ENCODE results near the gene SLC6A2.

DNA sequence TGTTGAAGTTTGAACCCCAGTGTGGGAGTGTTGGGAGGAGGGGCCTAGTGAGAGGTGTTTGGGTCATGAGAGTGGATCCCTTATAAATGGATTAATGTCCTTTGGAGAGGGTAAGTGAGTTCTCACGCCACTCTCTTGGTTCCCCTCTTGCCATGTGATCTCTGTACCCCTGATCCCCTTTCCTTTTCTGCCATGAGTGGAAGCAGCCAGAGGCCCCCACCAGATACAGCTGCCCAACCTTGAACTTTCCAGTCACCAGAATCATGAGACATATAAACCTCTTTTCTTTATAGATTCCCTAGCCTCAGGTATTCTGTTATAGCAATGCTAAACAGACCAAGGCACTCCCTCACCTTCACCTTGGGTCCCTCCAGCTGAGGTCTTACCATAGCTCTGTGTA, 7.4 kb downstream of the SLC6A2 start:
- TF ChIP-seq POLR2A (IDR thresholded peaks at IDR 0.05) = no peak
- TF ChIP-seq, protein P1, sequence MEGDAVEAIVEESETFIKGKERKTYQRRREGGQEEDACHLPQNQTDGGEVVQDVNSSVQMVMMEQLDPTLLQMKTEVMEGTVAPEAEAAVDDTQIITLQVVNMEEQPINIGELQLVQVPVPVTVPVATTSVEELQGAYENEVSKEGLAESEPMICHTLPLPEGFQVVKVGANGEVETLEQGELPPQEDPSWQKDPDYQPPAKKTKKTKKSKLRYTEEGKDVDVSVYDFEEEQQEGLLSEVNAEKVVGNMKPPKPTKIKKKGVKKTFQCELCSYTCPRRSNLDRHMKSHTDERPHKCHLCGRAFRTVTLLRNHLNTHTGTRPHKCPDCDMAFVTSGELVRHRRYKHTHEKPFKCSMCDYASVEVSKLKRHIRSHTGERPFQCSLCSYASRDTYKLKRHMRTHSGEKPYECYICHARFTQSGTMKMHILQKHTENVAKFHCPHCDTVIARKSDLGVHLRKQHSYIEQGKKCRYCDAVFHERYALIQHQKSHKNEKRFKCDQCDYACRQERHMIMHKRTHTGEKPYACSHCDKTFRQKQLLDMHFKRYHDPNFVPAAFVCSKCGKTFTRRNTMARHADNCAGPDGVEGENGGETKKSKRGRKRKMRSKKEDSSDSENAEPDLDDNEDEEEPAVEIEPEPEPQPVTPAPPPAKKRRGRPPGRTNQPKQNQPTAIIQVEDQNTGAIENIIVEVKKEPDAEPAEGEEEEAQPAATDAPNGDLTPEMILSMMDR (IDR thresholded peaks at IDR 0.05) = no peak
